ENCODE results near the gene FBXL16.
"Not testable (repeated sequence)": the region's sequence is repeated elsewhere in the genome, so short reads cannot be mapped to it uniquely, and the experiment has no call there.

FBXL16 gene

GRCh38 chr16:722835-723633, 17.4 kb upstream of the FBXL16 start:
- no peak for DNase-seq

GRCh38 chr16:721765-722540, 16.4 kb upstream of the FBXL16 start:
- DNase-seq: no peak

GRCh38 chr16:720990-721764, 15.6 kb upstream of the FBXL16 start, which contains the start of gene ANTKMT:
TSS of gene ANTKMT (plus strand) at chr16:721146. CDS start at chr16:721275, 129 bp downstream.
- peak; percentile 52 for DNase-seq

GRCh38 chr16:720447-720989, 14.9 kb upstream of the FBXL16 start:
- no peak for DNase-seq

GRCh38 chr16:719815-720446, 14.3 kb upstream of the FBXL16 start:
- no peak for DNase-seq

- DNase-seq: no peak
These were observed 13.3 kb upstream of the FBXL16 start for GRCh38 chr16:718922-719321.

- no peak for DNase-seq
These were observed 12.8 kb upstream of the FBXL16 start for GRCh38 chr16:718389-718788.

GRCh38 chr16:717450-718245, 12.0 kb upstream of the FBXL16 start:
- no peak for DNase-seq

GRCh38 chr16:716768-717325, 11.2 kb upstream of the FBXL16 start:
- no peak for DNase-seq

GRCh38 chr16:716200-716568, 10.6 kb upstream of the FBXL16 start:
- DNase-seq: no peak

- no peak for DNase-seq
These were observed 10.0 kb upstream of the FBXL16 start for GRCh38 chr16:715477-716199.

- DNase-seq: no peak
These were observed 9.2 kb upstream of the FBXL16 start, which contains the start of gene METRN for GRCh38 chr16:714558-715476. TSS of gene METRN (plus strand) at chr16:715118. CDS start at chr16:715290, 172 bp downstream.

GRCh38 chr16:714079-714478, 8.5 kb upstream of the FBXL16 start:
- DNase-seq: no peak

- not testable (repeated sequence) for DNase-seq
These were observed 7.2 kb upstream of the FBXL16 start for GRCh38 chr16:712740-713250.

GRCh38 chr16:711548-712320, 6.1 kb upstream of the FBXL16 start:
- no peak for DNase-seq

- no peak for DNase-seq
These were observed 5.5 kb upstream of the FBXL16 start for GRCh38 chr16:711084-711483.

- no peak for DNase-seq
These were observed 5.0 kb upstream of the FBXL16 start for GRCh38 chr16:710500-711075.

Measured in NCI-H1417 treated with DMSO at 0.1 percent for 48 hours (cell line).